ENCODE measurements around the gene PDHX.
"Not testable (repeated sequence)": the region's sequence is repeated elsewhere in the genome, so short reads cannot be mapped to it uniquely, and the experiment has no call there.

Gene PDHX

GRCh38 chr11:34909955-34910354, 6.5 kb upstream of the PDHX start:
- Histone ChIP-seq H3K27ac (no peak overlapping the region), H3K36me3 (no peaks in the 10 kb centered on the region), H3K4me1 (peaks cover 0 to under 1% (median 0%) of the 10 kb centered on the region in 4 donors), H3K4me3 (no peak overlapping the region), H3K9me3 (no peaks in the 10 kb centered on the region), H3K27me3 (no peaks in the 10 kb centered on the region)
- DNase-seq: no peak
- TF ChIP-seq CTCF (IDR thresholded peaks at IDR 0.05): no peak
- intact Hi-C loops (cut with DNase I; ENCODE audit: low total_unique reads): loop anchor here (10.0 kb wide), 1 partner anchor 1355 kb away; no protein-coding TSS in a partner anchor

DNA sequence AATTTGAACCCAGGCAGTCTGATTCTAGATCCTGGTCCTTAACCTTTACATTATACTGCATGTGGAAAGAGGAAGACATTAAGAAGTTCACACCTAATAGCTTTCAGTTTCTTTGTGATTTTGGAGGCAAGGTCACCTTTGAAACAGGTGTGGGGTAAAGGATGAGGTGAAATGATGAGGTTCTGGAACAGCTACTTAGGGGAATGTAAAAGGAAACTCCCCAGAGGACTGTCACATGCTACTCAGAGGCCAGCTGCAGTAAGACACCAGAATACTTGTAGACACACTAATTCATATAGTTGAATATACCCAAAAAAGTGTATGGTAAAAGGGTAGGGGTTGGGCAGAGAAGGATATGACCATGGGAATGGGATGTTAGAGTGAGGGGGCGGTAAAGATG, 5.6 kb upstream of the PDHX start:
- no peak for TF ChIP-seq CTCF (IDR thresholded peaks at IDR 0.05)
- Histone ChIP-seq H3K27ac (no peak overlapping the region), H3K4me3 (no peak overlapping the region), H3K9me3 (no peaks in the 10 kb centered on the region), H3K27me3 (no peaks in the 10 kb centered on the region), H3K4me1 (peaks cover 0 to 7% (median 2%) of the 10 kb centered on the region in 4 donors), H3K36me3 (no peaks in the 10 kb centered on the region)
- intact Hi-C loops (cut with DNase I; ENCODE audit: low total_unique reads): loop anchor here (10.0 kb wide), 1 partner anchor 1354 kb away; no protein-coding TSS in a partner anchor
- no peak for DNase-seq

DNA sequence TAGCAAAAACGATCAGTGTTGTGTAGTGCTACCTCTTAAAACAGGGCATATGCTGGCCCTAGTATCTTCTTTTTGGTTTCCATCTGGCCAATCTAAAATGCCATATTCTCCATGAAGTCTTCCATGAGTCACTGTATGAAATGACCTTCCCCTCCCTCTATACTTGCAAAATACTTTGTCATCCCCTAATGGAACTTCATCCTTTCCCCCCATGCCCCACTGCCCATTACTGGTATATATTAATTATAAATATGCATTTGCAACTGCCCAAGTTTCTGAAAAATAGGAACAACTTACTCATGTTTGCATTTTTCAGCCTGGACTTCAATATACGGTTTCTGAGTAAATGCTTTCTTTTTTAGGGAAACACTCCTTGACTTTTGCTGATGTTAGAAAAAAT, 4.7 kb upstream of the PDHX start:
- H3K27me3 ChIP-seq: no peaks in the 10 kb centered on the region
- intact Hi-C loops (cut with DNase I; ENCODE audit: low total_unique reads): loop anchor here (10.0 kb wide), 1 partner anchor 1353 kb away; no protein-coding TSS in a partner anchor
- H3K4me3 ChIP-seq: no peak overlapping the region
- H3K9me3 ChIP-seq: no peaks in the 10 kb centered on the region
- TF ChIP-seq CTCF (IDR thresholded peaks at IDR 0.05): no peak
- DNase-seq: no peak
- no peaks in the 10 kb centered on the region for H3K36me3 ChIP-seq
- no peak overlapping the region for H3K27ac ChIP-seq
- peaks cover 0 to 7% (median 2%) of the 10 kb centered on the region in 4 donors for H3K4me1 ChIP-seq

GRCh38 chr11:34913556-34913955, 2.9 kb upstream of the PDHX start:
- not testable (repeated sequence) for H3K4me3 ChIP-seq, H3K9me3 ChIP-seq, H3K36me3 ChIP-seq, H3K27ac ChIP-seq, H3K27me3 ChIP-seq, DNase-seq
- intact Hi-C loops (cut with DNase I; ENCODE audit: low total_unique reads): loop anchor here (10.0 kb wide), 1 partner anchor 1351 kb away; no protein-coding TSS in a partner anchor
- H3K4me1 ChIP-seq: peaks cover 0 to 22% (median 8%) of the 10 kb centered on the region in 4 donors

DNA sequence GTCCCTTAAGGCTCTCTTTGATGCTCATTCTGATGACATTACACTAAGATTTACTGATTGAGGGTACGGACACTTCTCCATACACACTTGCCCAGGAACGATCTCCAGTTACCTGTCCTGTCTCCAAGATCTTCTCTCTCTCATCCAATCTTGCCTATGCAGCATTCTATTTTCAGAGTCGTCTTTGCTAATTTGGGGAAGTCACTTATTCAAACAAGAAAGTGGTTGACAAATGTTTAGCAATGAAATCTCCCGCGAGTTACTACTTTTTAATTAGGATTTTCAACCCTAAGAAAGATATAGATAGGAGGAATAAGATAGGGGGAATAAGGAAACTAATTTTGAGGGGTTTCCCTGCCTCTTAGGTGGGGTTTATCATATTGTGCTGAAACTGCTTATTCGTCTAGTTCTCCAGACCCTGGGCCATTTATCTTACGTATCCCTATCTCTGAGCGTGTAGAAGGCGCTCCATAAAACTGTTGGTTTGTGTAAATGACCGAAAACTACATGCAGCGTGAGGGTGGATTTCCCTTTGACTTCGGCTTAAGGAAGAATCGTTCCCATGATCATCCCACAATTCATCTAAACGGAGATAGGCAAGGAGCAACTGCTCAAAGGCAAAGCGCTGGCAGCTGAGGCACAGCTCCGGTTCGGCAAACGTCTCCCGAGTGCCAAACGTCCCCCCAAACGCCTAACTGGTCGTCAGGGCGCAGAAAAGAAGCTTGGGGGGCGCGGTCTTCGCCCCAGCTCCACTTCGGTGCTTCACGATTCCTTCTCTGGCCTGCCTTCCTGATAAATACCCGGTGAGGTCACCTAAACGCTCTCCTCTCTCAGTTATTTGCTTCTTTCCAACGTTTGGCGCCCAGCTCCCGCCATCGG, 1.0 kb upstream of the PDHX start:
- peak overlapping the region; percentile 76 to 87 for H3K4me3 ChIP-seq
- no peaks in the 10 kb centered on the region for H3K9me3 ChIP-seq
- intact Hi-C loops (cut with DNase I; ENCODE audit: low total_unique reads): loop anchor here (5.0 to 10.0 kb wide), 2 partner anchors 227 to 1349 kb away; no protein-coding TSS in a partner anchor
- H3K4me1 ChIP-seq: peaks cover 0 to 28% (median 9%) of the 10 kb centered on the region in 4 donors
- no peak for TF ChIP-seq CTCF (IDR thresholded peaks at IDR 0.05)
- no peaks in the 10 kb centered on the region for H3K36me3 ChIP-seq
- peak overlapping the region; percentile 93 to 97 for H3K27ac ChIP-seq
- H3K27me3 ChIP-seq: no peaks in the 10 kb centered on the region
- DNase-seq: peak in 1 of 2 donors; percentile 27
